ENCODE data around the gene ZRANB3.

DNA sequence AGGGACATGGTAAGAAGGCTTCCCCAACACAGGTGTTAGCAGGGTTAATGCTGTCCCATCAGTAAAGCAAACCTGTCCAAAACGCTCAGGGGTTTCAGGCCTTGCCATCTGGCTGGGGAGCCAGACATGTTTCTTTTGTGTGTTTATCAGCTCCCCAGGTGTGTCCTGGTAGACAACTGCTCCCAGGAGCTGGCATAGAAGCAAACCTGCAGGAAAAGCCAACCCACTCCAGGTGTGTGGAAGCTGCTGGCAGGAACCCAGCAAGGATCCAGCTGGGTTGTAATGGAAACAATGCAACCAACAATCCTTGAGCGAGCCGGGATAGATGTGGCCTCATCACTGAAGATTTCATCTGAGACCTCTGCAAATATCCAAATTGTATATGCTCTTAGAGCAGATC is 355.8 kb downstream of the ZRANB3 start:
- TF ChIP-seq SMAD4 (CRISPR knock-in tag; IDR thresholded peaks at IDR 0.05) (no peak), CREB1 (CRISPR knock-in tag; IDR thresholded peaks at IDR 0.05) (no peak), ESRRA (CRISPR knock-in tag; IDR thresholded peaks at IDR 0.05; ENCODE audit: borderline replicate concordance) (no peak), JAZF1 (CRISPR knock-in tag; IDR thresholded peaks at IDR 0.05) (no peak), ZNF263 (CRISPR knock-in tag; IDR thresholded peaks at IDR 0.05; ENCODE audit: low read depth) (no peak), CBFB (CRISPR knock-in tag; IDR thresholded peaks at IDR 0.05; ENCODE audit: low read depth) (no peak), SMAD3 (CRISPR knock-in tag; IDR thresholded peaks at IDR 0.05; ENCODE audit: borderline replicate concordance) (no peak)
- TF ChIP-seq, protein P1, sequence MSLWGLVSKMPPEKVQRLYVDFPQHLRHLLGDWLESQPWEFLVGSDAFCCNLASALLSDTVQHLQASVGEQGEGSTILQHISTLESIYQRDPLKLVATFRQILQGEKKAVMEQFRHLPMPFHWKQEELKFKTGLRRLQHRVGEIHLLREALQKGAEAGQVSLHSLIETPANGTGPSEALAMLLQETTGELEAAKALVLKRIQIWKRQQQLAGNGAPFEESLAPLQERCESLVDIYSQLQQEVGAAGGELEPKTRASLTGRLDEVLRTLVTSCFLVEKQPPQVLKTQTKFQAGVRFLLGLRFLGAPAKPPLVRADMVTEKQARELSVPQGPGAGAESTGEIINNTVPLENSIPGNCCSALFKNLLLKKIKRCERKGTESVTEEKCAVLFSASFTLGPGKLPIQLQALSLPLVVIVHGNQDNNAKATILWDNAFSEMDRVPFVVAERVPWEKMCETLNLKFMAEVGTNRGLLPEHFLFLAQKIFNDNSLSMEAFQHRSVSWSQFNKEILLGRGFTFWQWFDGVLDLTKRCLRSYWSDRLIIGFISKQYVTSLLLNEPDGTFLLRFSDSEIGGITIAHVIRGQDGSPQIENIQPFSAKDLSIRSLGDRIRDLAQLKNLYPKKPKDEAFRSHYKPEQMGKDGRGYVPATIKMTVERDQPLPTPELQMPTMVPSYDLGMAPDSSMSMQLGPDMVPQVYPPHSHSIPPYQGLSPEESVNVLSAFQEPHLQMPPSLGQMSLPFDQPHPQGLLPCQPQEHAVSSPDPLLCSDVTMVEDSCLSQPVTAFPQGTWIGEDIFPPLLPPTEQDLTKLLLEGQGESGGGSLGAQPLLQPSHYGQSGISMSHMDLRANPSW (CRISPR knock-in tag; conservative IDR thresholded peaks at IDR 0.05; ENCODE audit: low read depth) = no peak
- TF ChIP-seq, protein P2, sequence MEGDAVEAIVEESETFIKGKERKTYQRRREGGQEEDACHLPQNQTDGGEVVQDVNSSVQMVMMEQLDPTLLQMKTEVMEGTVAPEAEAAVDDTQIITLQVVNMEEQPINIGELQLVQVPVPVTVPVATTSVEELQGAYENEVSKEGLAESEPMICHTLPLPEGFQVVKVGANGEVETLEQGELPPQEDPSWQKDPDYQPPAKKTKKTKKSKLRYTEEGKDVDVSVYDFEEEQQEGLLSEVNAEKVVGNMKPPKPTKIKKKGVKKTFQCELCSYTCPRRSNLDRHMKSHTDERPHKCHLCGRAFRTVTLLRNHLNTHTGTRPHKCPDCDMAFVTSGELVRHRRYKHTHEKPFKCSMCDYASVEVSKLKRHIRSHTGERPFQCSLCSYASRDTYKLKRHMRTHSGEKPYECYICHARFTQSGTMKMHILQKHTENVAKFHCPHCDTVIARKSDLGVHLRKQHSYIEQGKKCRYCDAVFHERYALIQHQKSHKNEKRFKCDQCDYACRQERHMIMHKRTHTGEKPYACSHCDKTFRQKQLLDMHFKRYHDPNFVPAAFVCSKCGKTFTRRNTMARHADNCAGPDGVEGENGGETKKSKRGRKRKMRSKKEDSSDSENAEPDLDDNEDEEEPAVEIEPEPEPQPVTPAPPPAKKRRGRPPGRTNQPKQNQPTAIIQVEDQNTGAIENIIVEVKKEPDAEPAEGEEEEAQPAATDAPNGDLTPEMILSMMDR (IDR thresholded peaks at IDR 0.05) = no peak
- TF ChIP-seq, protein P3, sequence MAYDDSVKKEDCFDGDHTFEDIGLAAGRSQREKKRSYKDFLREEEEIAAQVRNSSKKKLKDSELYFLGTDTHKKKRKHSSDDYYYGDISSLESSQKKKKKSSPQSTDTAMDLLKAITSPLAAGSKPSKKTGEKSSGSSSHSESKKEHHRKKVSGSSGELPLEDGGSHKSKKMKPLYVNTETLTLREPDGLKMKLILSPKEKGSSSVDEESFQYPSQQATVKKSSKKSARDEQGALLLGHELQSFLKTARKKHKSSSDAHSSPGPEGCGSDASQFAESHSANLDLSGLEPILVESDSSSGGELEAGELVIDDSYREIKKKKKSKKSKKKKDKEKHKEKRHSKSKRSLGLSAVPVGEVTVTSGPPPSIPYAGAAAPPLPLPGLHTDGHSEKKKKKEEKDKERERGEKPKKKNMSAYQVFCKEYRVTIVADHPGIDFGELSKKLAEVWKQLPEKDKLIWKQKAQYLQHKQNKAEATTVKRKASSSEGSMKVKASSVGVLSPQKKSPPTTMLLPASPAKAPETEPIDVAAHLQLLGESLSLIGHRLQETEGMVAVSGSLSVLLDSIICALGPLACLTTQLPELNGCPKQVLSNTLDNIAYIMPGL (CRISPR knock-in tag; IDR thresholded peaks at IDR 0.05) = no peak
- TF ChIP-seq, protein P4, sequence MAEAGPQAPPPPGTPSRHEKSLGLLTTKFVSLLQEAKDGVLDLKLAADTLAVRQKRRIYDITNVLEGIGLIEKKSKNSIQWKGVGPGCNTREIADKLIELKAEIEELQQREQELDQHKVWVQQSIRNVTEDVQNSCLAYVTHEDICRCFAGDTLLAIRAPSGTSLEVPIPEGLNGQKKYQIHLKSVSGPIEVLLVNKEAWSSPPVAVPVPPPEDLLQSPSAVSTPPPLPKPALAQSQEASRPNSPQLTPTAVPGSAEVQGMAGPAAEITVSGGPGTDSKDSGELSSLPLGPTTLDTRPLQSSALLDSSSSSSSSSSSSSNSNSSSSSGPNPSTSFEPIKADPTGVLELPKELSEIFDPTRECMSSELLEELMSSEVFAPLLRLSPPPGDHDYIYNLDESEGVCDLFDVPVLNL (CRISPR knock-in tag; IDR thresholded peaks at IDR 0.05; ENCODE audit: borderline replicate concordance, low read depth) = no peak
- TF ChIP-seq, protein P5, sequence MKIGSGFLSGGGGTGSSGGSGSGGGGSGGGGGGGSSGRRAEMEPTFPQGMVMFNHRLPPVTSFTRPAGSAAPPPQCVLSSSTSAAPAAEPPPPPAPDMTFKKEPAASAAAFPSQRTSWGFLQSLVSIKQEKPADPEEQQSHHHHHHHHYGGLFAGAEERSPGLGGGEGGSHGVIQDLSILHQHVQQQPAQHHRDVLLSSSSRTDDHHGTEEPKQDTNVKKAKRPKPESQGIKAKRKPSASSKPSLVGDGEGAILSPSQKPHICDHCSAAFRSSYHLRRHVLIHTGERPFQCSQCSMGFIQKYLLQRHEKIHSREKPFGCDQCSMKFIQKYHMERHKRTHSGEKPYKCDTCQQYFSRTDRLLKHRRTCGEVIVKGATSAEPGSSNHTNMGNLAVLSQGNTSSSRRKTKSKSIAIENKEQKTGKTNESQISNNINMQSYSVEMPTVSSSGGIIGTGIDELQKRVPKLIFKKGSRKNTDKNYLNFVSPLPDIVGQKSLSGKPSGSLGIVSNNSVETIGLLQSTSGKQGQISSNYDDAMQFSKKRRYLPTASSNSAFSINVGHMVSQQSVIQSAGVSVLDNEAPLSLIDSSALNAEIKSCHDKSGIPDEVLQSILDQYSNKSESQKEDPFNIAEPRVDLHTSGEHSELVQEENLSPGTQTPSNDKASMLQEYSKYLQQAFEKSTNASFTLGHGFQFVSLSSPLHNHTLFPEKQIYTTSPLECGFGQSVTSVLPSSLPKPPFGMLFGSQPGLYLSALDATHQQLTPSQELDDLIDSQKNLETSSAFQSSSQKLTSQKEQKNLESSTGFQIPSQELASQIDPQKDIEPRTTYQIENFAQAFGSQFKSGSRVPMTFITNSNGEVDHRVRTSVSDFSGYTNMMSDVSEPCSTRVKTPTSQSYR (CRISPR knock-in tag; IDR thresholded peaks at IDR 0.05) = no peak
